Hepatocyte (in vitro differentiated cells): ENCODE data around the gene BLACAT1. TPM values are rescaled to one million over a fixed set of nuclear protein-coding genes. Genes with fewer than 3 reads are reported as not detected.

ENCODE experiments used
- DNase-seq: peaks from one replicate; pipeline ENCODE4 v3.0.0-alpha.2; 2016; ENCODE audit warnings: low spot score
- H2AFZ ChIP-seq: fragments of 200-600 bp; sonication (generic); 2 replicates; pipeline ENCODE4 v1.6.0; 2016; ENCODE audit warnings: antibody characterized with exemption, mild to moderate bottlenecking
- H3K27ac ChIP-seq: fragments of 200-600 bp; sonication (generic); 2 replicates; pipeline ENCODE4 v1.5.1; 2016; ENCODE audit warnings: mild to moderate bottlenecking
- H3K27me3 ChIP-seq: fragments of 200-600 bp; sonication (generic); 2 replicates; pipeline ENCODE4 v1.6.1; 2016
- H3K36me3 ChIP-seq: fragments of 200-600 bp; sonication (generic); replicated peaks from 2 replicates; pipeline ENCODE4 v1.5.1; 2016; ENCODE audit warnings: low read depth; ENCODE audit not compliant: insufficient read depth
- H3K4me1 ChIP-seq: fragments of 200-600 bp; sonication (generic); 2 replicates; pipeline ENCODE4 v1.5.1; 2016; ENCODE audit warnings: mild to moderate bottlenecking, moderate library complexity; ENCODE audit not compliant: insufficient read depth
- H3K4me2 ChIP-seq: fragments of 200-600 bp; sonication (generic); 2 replicates; pipeline ENCODE4 v1.6.0; 2016
- H3K4me3 ChIP-seq: fragments of 200-600 bp; sonication (generic); 2 replicates; pipeline ENCODE4 v1.5.1; 2016; ENCODE audit warnings: mild to moderate bottlenecking
- H3K79me2 ChIP-seq: fragments of 200-600 bp; sonication (generic); 2 replicates; pipeline ENCODE4 v1.6.0; 2017; ENCODE audit warnings: mild to moderate bottlenecking
- H3K9me2 ChIP-seq: fragments of 200-600 bp; sonication (generic); replicated peaks from 2 replicates; pipeline ENCODE4 v1.6.0; 2017; ENCODE audit warnings: mild to moderate bottlenecking; ENCODE audit not compliant: insufficient read depth
- H3K9me3 ChIP-seq: fragments of 200-600 bp; sonication (generic); 2 replicates; pipeline ENCODE4 v1.5.1; 2016; ENCODE audit warnings: low read depth, mild to moderate bottlenecking
- H4K20me1 ChIP-seq: fragments of 200-600 bp; sonication (generic); 2 replicates; pipeline ENCODE4 v1.6.0; 2016; ENCODE audit warnings: mild to moderate bottlenecking; ENCODE audit not compliant: insufficient read depth, poor library complexity, severe bottlenecking
- CTCF ChIP-seq: fragments of 200-600 bp; sonication (generic); IDR thresholded peaks from 2 replicates; pipeline ENCODE4 v1.5.1; 2016; ENCODE audit warnings: antibody characterized with exemption, mild to moderate bottlenecking; ENCODE audit not compliant: poor library complexity
- EZH2 ChIP-seq: fragments of 200-600 bp; sonication (generic); IDR thresholded peaks from 2 replicates; pipeline ENCODE4 v1.6.1; 2016; ENCODE audit warnings: antibody characterized with exemption, mild to moderate bottlenecking, borderline replicate concordance
- EZH2phosphoT487 ChIP-seq: fragments of 200-600 bp; sonication (generic); IDR thresholded peaks from one replicate; pipeline ENCODE4 v1.6.1; 2018; ENCODE audit warnings: antibody characterized with exemption, mild to moderate bottlenecking, low read depth, moderate library complexity; ENCODE audit not compliant: unreplicated experiment, severe bottlenecking
- WGBS: methylation state at CpG from one replicate; pipeline ENCODE4 v1.1.6; 2016; ENCODE audit warnings: low lambda C conversion rate; ENCODE audit errors: missing lambda C conversion rate; 5-methylcytosine and 5-hydroxymethylcytosine counted together
- polyA plus RNA-seq: library from polyadenylated mRNA; unstranded; fragments of >200 nt; fragmentation: Nextera tagmentation; extraction: Ambion mirVana; gene quantifications from 2 replicates; pipeline ENCODE4 v1.2.1, GENCODE V29; 2016
- total RNA-seq: library from RNA; depleted of rRNA; stranded (reverse); fragments of >200 nt; gene quantifications from 2 replicates; pipeline ENCODE4 v1.2.3, GENCODE V29; 2014

BLACAT1 gene
- total and polyA plus RNA-seq, 2 experiments from 2014 or later = 0.40 to 0.58 TPM

GRCh38 chr1:205440121-205440475, 15.7 kb downstream of the BLACAT1 start:
- Histone ChIP-seq H3K4me1 (peaks cover 34% of the 10 kb centered on the region), H3K79me2 (no peaks in the 10 kb centered on the region), H3K9me3 (no peaks in the 10 kb centered on the region), H3K4me2 (no peak overlapping the region), H3K4me3 (no peak overlapping the region), H4K20me1 (no peaks in the 10 kb centered on the region), H2AFZ (no peak overlapping the region), H3K27ac (peak overlapping the region; percentile 63), H3K9me2 (no peaks in the 10 kb centered on the region), H3K27me3 (peaks cover 21% of the 10 kb centered on the region), H3K36me3 (no peaks in the 10 kb centered on the region)
- TF ChIP-seq EZH2phosphoT487 (no peak), CTCF (no peak), EZH2 (no peak)
- WGBS = 95% methylated on average over 5 of the region's 5 CpGs
- DNase-seq = no peak

GRCh38 chr1:205438213-205439158, 17.4 kb downstream of the BLACAT1 start:
- Histone ChIP-seq H4K20me1 (no peaks in the 10 kb centered on the region), H3K36me3 (no peaks in the 10 kb centered on the region), H3K4me2 (no peak overlapping the region), H3K27me3 (peaks cover 27% of the 10 kb centered on the region), H3K4me1 (peaks cover 34% of the 10 kb centered on the region), H3K79me2 (no peaks in the 10 kb centered on the region), H3K4me3 (no peak overlapping the region), H3K27ac (no peak overlapping the region), H3K9me3 (no peaks in the 10 kb centered on the region), H3K9me2 (no peaks in the 10 kb centered on the region), H2AFZ (no peak overlapping the region)
- peak; percentile 20 for TF ChIP-seq CTCF
- no peak for TF ChIP-seq EZH2
- no peak for TF ChIP-seq EZH2phosphoT487
- 59% methylated on average over 13 of the region's 13 CpGs for WGBS
- peak; percentile 82 for DNase-seq

- H3K4me2 ChIP-seq = no peak overlapping the region
- H3K4me3 ChIP-seq = no peak overlapping the region
- H4K20me1 ChIP-seq = no peaks in the 10 kb centered on the region
- WGBS = 98% methylated on average over 2 of the region's 2 CpGs
- H3K36me3 ChIP-seq = no peaks in the 10 kb centered on the region
- H3K4me1 ChIP-seq = peaks cover 34% of the 10 kb centered on the region
- H3K79me2 ChIP-seq = no peaks in the 10 kb centered on the region
- H3K9me3 ChIP-seq = no peaks in the 10 kb centered on the region
- TF ChIP-seq EZH2phosphoT487 = no peak
- H3K27ac ChIP-seq = no peak overlapping the region
- no peak for DNase-seq
- H3K27me3 ChIP-seq = peaks cover 31% of the 10 kb centered on the region
- H2AFZ ChIP-seq = no peak overlapping the region
- no peaks in the 10 kb centered on the region for H3K9me2 ChIP-seq
These were observed 18.3 kb downstream of the BLACAT1 start for GRCh38 chr1:205437570-205437969.

- WGBS = 95% methylated on average over 5 of the region's 5 CpGs
- TF ChIP-seq EZH2phosphoT487 = no peak
- no peak for TF ChIP-seq EZH2
- no peak for TF ChIP-seq CTCF
- Histone ChIP-seq H3K27ac (no peak overlapping the region), H3K9me3 (no peaks in the 10 kb centered on the region), H3K9me2 (no peaks in the 10 kb centered on the region), H3K79me2 (no peaks in the 10 kb centered on the region), H3K36me3 (no peaks in the 10 kb centered on the region), H3K27me3 (peaks cover 38% of the 10 kb centered on the region), H3K4me1 (peaks cover 31% of the 10 kb centered on the region), H3K4me3 (no peak overlapping the region), H3K4me2 (no peak overlapping the region), H2AFZ (no peak overlapping the region), H4K20me1 (no peaks in the 10 kb centered on the region)
- DNase-seq = no peak
These were observed 19.0 kb downstream of the BLACAT1 start for GRCh38 chr1:205436776-205437410.
